Spleen (tissue), 11 donors: Measurements from ENCODE around the gene DUSP9. TPM values are rescaled to one million over a fixed set of nuclear protein-coding genes. Genes with fewer than 3 reads are reported as not detected.

Experiments
- DNase-seq: peaks from one replicate; pipeline ENCODE4 v3.0.0-alpha.2; 2020
- H3K27ac ChIP-seq, 8 donors: fragments of 200-600 bp; sonication (generic) in 7 of 8; 1 replicate in 4 of 8; 2 replicates in 4 of 8; pipeline versions ENCODE4 v1.5.0 to v1.8.0; 2016 to 2021; ENCODE audit warnings: inconsistent platforms in 4 of 8, mild to moderate bottlenecking in 4 of 8, moderate library complexity in 1 of 8
- H3K27me3 ChIP-seq, 7 donors: fragments of 200-600 bp; sonication (generic) in 6 of 7; replicated peaks in 1 of 7; 1 replicate in 4 of 7; 2 replicates in 3 of 7; pipeline versions ENCODE4 v1.5.0 to v1.8.0; 2016 to 2021; ENCODE audit warnings: inconsistent platforms in 3 of 7, mild to moderate bottlenecking in 1 of 7
- H3K36me3 ChIP-seq, 6 donors: fragments of 200-600 bp; sonication (generic) in 5 of 6; 1 replicate in 4 of 6; 2 replicates in 2 of 6; pipeline versions ENCODE4 v1.5.0 to v1.8.0; 2016 to 2021; ENCODE audit warnings: inconsistent platforms in 2 of 6
- H3K4me1 ChIP-seq, 6 donors: fragments of 200-600 bp; sonication (generic) in 5 of 6; 1 replicate in 3 of 6; 2 replicates in 3 of 6; pipeline versions ENCODE4 v1.5.0 to v1.8.0; 2016 to 2021; ENCODE audit warnings: inconsistent platforms in 3 of 6
- H3K4me3 ChIP-seq, 8 donors: fragments of 200-600 bp; sonication (generic) in 7 of 8; 1 replicate in 4 of 8; 2 replicates in 4 of 8; pipeline versions ENCODE4 v1.5.0 to v1.8.0; 2016 to 2021; ENCODE audit warnings: inconsistent platforms in 4 of 8, mild to moderate bottlenecking in 4 of 8, moderate library complexity in 2 of 8
- H3K9me3 ChIP-seq, 8 donors: fragments of 200-600 bp; sonication (generic) in 7 of 8; 1 replicate in 4 of 8; 2 replicates in 4 of 8; pipeline versions ENCODE4 v1.5.0 to v1.8.0; 2016 to 2021; ENCODE audit warnings: inconsistent platforms in 4 of 8
- POLR2A ChIP-seq, 3 donors: fragments of 450-650 bp; IDR thresholded peaks; one replicate each; pipeline ENCODE4 v1.5.1; 2017; ENCODE audit warnings: antibody characterized with exemption in 3 of 3, mild to moderate bottlenecking in 1 of 3
- POLR2AphosphoS5 ChIP-seq, 3 donors: sonication (generic); formaldehyde crosslinking; IDR thresholded peaks; one replicate each; pipeline ENCODE4 v1.5.1; 2017; ENCODE audit warnings: antibody characterized with exemption in 3 of 3
- WGBS, 5 donors: extraction: QIAGEN DNeasy Blood & Tissue Kit in 3 of 5; methylation state at CpG; one replicate each; pipeline versions ENCODE4 v1.1.5 to v1.1.7; 2013 to 2018; 5-methylcytosine and 5-hydroxymethylcytosine counted together
- intact Hi-C: fragments of 100-400 bp; cut with DNase I; formaldehyde crosslinking; loops from one replicate; pipeline ENCODE4 v1.15.0; 2023; ENCODE audit warnings: low total_unique reads
- polyA plus RNA-seq, 3 donors: library from polyadenylated mRNA; stranded (reverse); fragments of 200-250 nt; gene quantifications; one replicate each; pipeline ENCODE4 v1.2.1, GENCODE V29; 2013
- total RNA-seq, 7 donors: library from RNA; depleted of rRNA in 3 of 7; stranded (reverse); fragments of >200 nt in 3 of 7; fragmentation: NEBNext Ultra II Directional in 4 of 7; extraction: Animal tissue kit (Norgen Biotek cat#: 25700) in 4 of 7; gene quantifications; one replicate each; pipeline versions ENCODE4 v1.1.0 to v1.2.1, GENCODE V29; 2016 to 2021
- TF ChIP-seq, protein P1 (sequence below), 11 experiments: fragments of 200-600 bp in 7 of 11; fragments of 450-650 bp in 4 of 11; sonication (generic) in 4 of 11; IDR thresholded peaks in 8 of 11; conservative IDR thresholded peaks in 3 of 11; 1 replicate in 7 of 11; 2 replicates in 4 of 11; pipeline versions ENCODE4 v1.4.0 to v1.8.0; 2016 to 2021; ENCODE audit warnings: antibody characterized with exemption in 11 of 11, inconsistent platforms in 4 of 11, mild to moderate bottlenecking in 1 of 11
- donor health status: healthy with polysubstance abuse.
- donor health status: DM: no; HTN: no; CAD: no; lungs with moderate emphysema.
- donor health status: DM: no; HTN: no; CAD: no.
- donor health status: Bipolar disorder and iron deficiency.
- donor health status: healthy.
- donor health status: DM: no; HTN: no; CAD: no.
- donor health status: DM: yes; HTN: yes; CAD: no.

Gene DUSP9
- total and polyA plus RNA-seq, 10 donors = 0.09 to 0.17 TPM; not detected in 8

DNA sequence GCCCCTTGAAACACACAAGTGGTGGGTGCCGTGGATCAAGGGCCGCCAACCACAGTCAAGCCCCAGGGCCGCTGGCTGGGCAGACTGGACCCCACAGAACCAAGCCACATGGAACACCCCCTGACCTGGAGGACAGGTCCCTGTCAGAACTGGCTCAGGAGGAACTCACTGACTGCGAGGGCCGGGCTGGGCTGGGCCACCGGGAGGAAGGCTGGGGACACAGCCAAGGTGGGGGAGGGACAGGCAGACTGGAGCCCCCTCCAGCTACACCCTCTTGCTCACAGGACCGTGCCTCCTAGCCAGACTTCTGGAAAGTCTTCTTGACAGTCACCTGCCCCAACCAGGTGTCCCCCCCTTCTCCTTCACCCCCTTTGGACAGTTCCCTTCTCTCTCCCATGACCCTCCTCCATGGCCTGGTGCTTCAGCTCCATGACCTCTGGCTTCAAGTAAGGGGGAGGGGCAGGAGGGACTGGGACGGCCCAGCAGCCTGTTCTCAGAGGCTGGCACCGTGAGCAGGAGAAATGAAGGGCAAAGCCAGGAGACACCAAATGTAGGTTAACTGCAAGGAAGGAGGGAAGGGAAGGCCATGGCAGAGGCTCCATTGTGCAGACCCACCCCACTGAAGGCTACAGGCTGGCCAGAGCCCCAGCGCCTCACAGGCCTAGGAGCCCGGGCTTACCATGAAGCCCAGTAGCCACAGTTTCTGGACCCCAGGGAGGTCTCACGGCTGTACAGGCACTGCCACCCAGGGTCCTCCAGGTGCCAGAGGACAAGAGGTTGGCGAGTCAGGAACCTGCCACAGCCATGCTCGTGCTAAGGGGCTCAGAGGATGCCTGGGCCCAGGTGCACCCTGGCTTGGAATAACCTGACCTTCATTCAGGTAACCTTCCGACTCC lies 22.6 kb upstream of the DUSP9 start:
- intact Hi-C loops = no loop called here
- H3K27me3 ChIP-seq = peaks cover 0 to 38% (median 3%) of the 10 kb centered on the region in 7 donors
- H3K27ac ChIP-seq = no peak overlapping the region
- WGBS, 5 donors = 80 to 95% (median 85%) methylated on average over 4 to 15 of the region's 15 CpGs
- H3K36me3 ChIP-seq = no peaks in the 10 kb centered on the region
- DNase-seq = peak; percentile 56
- no peaks in the 10 kb centered on the region for H3K9me3 ChIP-seq
- TF ChIP-seq POLR2AphosphoS5 (IDR thresholded peaks at IDR 0.05) (no peak), POLR2A (IDR thresholded peaks at IDR 0.05) (no peak)
- TF ChIP-seq, protein P1, sequence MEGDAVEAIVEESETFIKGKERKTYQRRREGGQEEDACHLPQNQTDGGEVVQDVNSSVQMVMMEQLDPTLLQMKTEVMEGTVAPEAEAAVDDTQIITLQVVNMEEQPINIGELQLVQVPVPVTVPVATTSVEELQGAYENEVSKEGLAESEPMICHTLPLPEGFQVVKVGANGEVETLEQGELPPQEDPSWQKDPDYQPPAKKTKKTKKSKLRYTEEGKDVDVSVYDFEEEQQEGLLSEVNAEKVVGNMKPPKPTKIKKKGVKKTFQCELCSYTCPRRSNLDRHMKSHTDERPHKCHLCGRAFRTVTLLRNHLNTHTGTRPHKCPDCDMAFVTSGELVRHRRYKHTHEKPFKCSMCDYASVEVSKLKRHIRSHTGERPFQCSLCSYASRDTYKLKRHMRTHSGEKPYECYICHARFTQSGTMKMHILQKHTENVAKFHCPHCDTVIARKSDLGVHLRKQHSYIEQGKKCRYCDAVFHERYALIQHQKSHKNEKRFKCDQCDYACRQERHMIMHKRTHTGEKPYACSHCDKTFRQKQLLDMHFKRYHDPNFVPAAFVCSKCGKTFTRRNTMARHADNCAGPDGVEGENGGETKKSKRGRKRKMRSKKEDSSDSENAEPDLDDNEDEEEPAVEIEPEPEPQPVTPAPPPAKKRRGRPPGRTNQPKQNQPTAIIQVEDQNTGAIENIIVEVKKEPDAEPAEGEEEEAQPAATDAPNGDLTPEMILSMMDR (IDR thresholded peaks at IDR 0.05 in 8 of 11, conservative IDR thresholded peaks at IDR 0.05 in 3 of 11) = no peak
- H3K4me3 ChIP-seq = no peak overlapping the region
- H3K4me1 ChIP-seq = no peaks in the 10 kb centered on the region

DNA sequence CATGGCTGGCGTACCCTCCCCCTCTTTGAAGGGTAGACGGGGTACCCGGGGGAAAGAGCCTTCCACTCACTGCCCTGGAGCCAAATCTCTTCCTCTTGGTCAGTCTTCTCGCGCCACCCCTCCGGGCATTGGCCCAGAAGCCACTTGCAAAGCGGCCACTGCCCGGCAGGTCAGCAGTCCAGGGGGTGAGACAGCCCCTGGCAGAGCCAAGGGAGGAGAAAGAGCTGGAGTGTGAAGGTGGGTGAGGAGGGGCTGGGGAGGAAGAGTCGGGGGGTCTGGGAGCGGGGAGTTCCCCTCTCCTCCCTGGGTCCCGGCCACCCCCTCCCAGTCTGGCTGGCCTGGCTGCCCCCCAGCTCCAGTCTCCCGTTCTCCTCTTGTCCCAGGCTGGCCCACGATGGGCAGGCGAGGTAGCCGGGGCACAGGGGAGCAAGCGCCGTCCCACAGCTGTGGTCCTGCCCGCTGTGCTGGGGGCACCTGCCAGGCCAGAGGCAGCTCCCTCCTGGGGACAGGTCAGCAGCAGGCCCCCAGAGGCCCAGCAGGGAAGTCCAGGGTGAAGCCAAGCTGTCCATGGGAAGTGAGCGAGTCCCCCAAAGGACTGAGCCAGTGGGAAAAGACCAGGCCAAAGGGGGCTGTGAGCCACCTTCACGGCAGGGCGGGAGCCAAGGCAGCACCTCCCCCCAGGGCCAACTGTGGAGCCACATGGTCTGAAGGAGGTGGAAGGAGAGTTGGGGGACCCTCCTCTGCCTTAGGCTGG lies 21.6 kb upstream of the DUSP9 start:
- no peak overlapping the region for H3K27ac ChIP-seq
- TF ChIP-seq POLR2A (IDR thresholded peaks at IDR 0.05) (no peak), POLR2AphosphoS5 (IDR thresholded peaks at IDR 0.05) (no peak)
- TF ChIP-seq, protein P1 (IDR thresholded peaks at IDR 0.05 in 8 of 11, conservative IDR thresholded peaks at IDR 0.05 in 3 of 11) = no peak
- no peaks in the 10 kb centered on the region for H3K4me1 ChIP-seq
- peak; percentile 63 for DNase-seq
- H3K9me3 ChIP-seq = no peaks in the 10 kb centered on the region
- H3K27me3 ChIP-seq = peaks cover 0 to 38% (median 3%) of the 10 kb centered on the region in 7 donors
- no peaks in the 10 kb centered on the region for H3K36me3 ChIP-seq
- intact Hi-C loops = no loop called here
- H3K4me3 ChIP-seq = no peak overlapping the region
- 82 to 92% (median 85%) methylated on average over 8 to 21 of the region's 21 CpGs for WGBS, 5 donors

DNA sequence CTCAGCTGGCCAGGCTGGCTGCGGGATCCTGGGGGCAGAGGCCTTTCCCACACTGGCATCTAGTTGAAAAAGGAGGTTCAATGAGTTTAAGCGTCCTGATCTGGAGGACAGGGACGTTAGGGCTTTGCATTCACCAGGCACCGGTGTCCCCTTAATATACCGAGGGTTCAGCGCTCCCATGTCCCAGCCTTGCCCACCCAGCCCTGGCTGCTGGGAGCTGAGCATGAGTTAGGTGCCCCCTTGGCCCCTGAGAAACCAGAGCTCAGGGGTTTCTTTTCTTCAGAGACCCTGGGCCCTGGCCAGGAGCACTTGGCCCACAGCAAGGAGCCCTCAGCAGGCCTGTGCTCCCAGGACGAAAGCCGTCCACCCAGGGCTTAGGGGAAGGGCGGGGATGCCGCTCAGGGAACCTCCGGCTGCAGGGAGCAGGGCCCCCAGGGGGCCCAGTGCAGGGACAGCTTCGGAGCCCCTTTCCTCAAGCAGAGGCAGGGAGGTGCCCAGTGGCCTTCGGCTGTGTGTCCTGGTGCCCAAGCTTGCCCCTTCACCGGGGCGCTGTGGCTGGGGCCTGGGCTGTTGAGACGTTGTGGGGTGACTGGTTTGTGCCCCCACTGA lies 20.9 kb upstream of the DUSP9 start:
- Histone ChIP-seq H3K27ac (no peak overlapping the region), H3K36me3 (no peaks in the 10 kb centered on the region), H3K4me1 (no peaks in the 10 kb centered on the region), H3K9me3 (peaks cover 0 to 5% (median 0%) of the 10 kb centered on the region in 8 donors), H3K4me3 (no peak overlapping the region), H3K27me3 (peaks cover 0 to 38% (median 3%) of the 10 kb centered on the region in 7 donors)
- DNase-seq = peak; percentile 60
- WGBS, 5 donors = 77 to 94% (median 87%) methylated on average over 3 to 16 of the region's 16 CpGs
- TF ChIP-seq POLR2A (IDR thresholded peaks at IDR 0.05) (no peak), POLR2AphosphoS5 (IDR thresholded peaks at IDR 0.05) (no peak)
- TF ChIP-seq, protein P1 (IDR thresholded peaks at IDR 0.05 in 8 of 11, conservative IDR thresholded peaks at IDR 0.05 in 3 of 11) = no peak
- intact Hi-C loops = no loop called here
